GM12873 (cell line): Measurements from ENCODE around the gene CRYBB1.

Experiments
- CTCF ChIP-seq: IDR thresholded peaks from 2 replicates; pipeline ENCODE4 v1.5.1; 2012; ENCODE audit warnings: low read depth, mild to moderate bottlenecking, moderate library complexity, low read length, control low read depth; ENCODE audit not compliant: insufficient read depth; ENCODE audit errors: missing control alignments

CRYBB1 gene

GRCh38 chr22:26574001-26574723 is 43.7 kb downstream of the CRYBB1 start:
- no peak for TF ChIP-seq CTCF

- TF ChIP-seq CTCF: no peak
These were observed 44.7 kb downstream of the CRYBB1 start for GRCh38 chr22:26573026-26573662.

GRCh38 chr22:26570864-26571525 is 46.8 kb downstream of the CRYBB1 start:
- no peak for TF ChIP-seq CTCF

- TF ChIP-seq CTCF: no peak
These were observed 47.7 kb downstream of the CRYBB1 start for GRCh38 chr22:26570115-26570514.

GRCh38 chr22:26568207-26568706 is 49.6 kb downstream of the CRYBB1 start:
- TF ChIP-seq CTCF: no peak

GRCh38 chr22:26567610-26568009 is 50.2 kb downstream of the CRYBB1 start:
- no peak for TF ChIP-seq CTCF

GRCh38 chr22:26566994-26567393 is 50.8 kb downstream of the CRYBB1 start:
- no peak for TF ChIP-seq CTCF
